Osteoblast (primary cell): ENCODE measurements around the gene PKHD1. TPM values are rescaled to one million over a fixed set of nuclear protein-coding genes. Genes with fewer than 3 reads are reported as not detected.

Experiments used
- DNase-seq: peaks from one replicate; pipeline ENCODE4 v3.0.0; 2011; ENCODE audit warnings: low spot score, mixed read lengths; ENCODE audit not compliant: insufficient read length; ENCODE audit errors: missing footprints
- H2AFZ ChIP-seq: 2 replicates; pipeline ENCODE4 v1.6.0; 2011; ENCODE audit warnings: mild to moderate bottlenecking, low read length
- H3K27ac ChIP-seq: 2 replicates; pipeline ENCODE4 v1.5.1; 2011; ENCODE audit warnings: mild to moderate bottlenecking, low read depth, low read length, moderate library complexity
- H3K27me3 ChIP-seq: 2 replicates; pipeline ENCODE4 v1.6.0; 2012; ENCODE audit warnings: mild to moderate bottlenecking, control low read depth, inconsistent platforms, low read length, moderate library complexity; ENCODE audit not compliant: insufficient read depth
- H3K36me3 ChIP-seq: 2 replicates; pipeline ENCODE4 v1.5.1; 2011; ENCODE audit warnings: mild to moderate bottlenecking, low read length, control low read depth, moderate library complexity; ENCODE audit not compliant: insufficient read depth
- H3K4me1 ChIP-seq: 2 replicates; pipeline ENCODE4 v1.5.1; 2011; ENCODE audit warnings: mild to moderate bottlenecking, low read length, control low read depth, moderate library complexity; ENCODE audit not compliant: insufficient read depth
- H3K4me2 ChIP-seq: 2 replicates; pipeline ENCODE4 v1.6.0; 2011; ENCODE audit warnings: mild to moderate bottlenecking, low read length; ENCODE audit not compliant: insufficient read depth
- H3K4me3 ChIP-seq: fragments of 200-600 bp; sonication (generic); 3 replicates; pipeline ENCODE4 v1.5.1; 2012; ENCODE audit warnings: mild to moderate bottlenecking, low read length, inconsistent platforms; ENCODE audit not compliant: insufficient read depth
- H3K79me2 ChIP-seq: 2 replicates; pipeline ENCODE4 v1.6.0; 2012; ENCODE audit warnings: mild to moderate bottlenecking, low read length, control low read depth, inconsistent platforms; ENCODE audit not compliant: insufficient read depth
- H3K9me3 ChIP-seq: 2 replicates; pipeline ENCODE4 v1.5.1; 2011; ENCODE audit warnings: low read depth, low read length, control low read depth
- H4K20me1 ChIP-seq: 2 replicates; pipeline ENCODE4 v1.6.0; 2012; ENCODE audit warnings: mild to moderate bottlenecking, low read length, control low read depth; ENCODE audit not compliant: insufficient read depth
- total RNA-seq: library from RNA; depleted of rRNA; stranded (reverse); fragments of >200 nt; gene quantifications from 2 replicates; pipeline ENCODE4 v1.2.3, GENCODE V29; 2012
- TF ChIP-seq, protein P1 (sequence below): IDR thresholded peaks from 2 replicates; pipeline ENCODE4 v1.5.1; 2011; ENCODE audit warnings: mild to moderate bottlenecking, low read depth, low read length, moderate library complexity; ENCODE audit errors: extremely low read depth

Gene PKHD1
- total RNA-seq, 1 donor: not detected

- Histone ChIP-seq H3K9me3 (no peaks in the 10 kb centered on the region), H2AFZ (no peak overlapping the region), H3K79me2 (no peaks in the 10 kb centered on the region), H3K4me3 (no peak overlapping the region), H3K36me3 (no peaks in the 10 kb centered on the region), H3K27me3 (no peaks in the 10 kb centered on the region), H3K4me2 (no peak overlapping the region), H3K27ac (no peak overlapping the region), H3K4me1 (no peaks in the 10 kb centered on the region), H4K20me1 (no peaks in the 10 kb centered on the region)
- TF ChIP-seq, protein P1, sequence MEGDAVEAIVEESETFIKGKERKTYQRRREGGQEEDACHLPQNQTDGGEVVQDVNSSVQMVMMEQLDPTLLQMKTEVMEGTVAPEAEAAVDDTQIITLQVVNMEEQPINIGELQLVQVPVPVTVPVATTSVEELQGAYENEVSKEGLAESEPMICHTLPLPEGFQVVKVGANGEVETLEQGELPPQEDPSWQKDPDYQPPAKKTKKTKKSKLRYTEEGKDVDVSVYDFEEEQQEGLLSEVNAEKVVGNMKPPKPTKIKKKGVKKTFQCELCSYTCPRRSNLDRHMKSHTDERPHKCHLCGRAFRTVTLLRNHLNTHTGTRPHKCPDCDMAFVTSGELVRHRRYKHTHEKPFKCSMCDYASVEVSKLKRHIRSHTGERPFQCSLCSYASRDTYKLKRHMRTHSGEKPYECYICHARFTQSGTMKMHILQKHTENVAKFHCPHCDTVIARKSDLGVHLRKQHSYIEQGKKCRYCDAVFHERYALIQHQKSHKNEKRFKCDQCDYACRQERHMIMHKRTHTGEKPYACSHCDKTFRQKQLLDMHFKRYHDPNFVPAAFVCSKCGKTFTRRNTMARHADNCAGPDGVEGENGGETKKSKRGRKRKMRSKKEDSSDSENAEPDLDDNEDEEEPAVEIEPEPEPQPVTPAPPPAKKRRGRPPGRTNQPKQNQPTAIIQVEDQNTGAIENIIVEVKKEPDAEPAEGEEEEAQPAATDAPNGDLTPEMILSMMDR: no peak
- no peak for DNase-seq
Observed at GRCh38 chr6:52106994-52107393, 19.6 kb upstream of the PKHD1 start.

DNA sequence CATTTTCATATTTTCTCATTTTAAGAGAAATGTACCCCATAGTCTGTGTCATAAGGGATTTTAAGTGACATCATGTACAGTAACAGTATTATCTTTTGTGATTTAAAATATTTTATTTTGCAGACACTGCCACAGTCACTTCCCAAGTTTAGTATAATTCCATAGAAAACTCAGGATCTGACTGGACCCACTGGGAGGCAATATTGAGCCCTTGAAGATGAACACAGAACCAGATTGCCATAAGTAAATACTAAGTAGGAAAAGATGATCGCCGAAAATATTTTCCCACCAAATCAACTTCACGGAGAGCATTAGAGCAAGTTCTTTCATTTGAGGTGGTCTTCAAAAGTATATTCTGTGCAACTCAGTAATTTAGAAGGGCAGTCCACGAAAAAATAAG lies 17.6 kb upstream of the PKHD1 start:
- Histone ChIP-seq H3K4me1 (no peaks in the 10 kb centered on the region), H3K9me3 (no peaks in the 10 kb centered on the region), H3K27ac (no peak overlapping the region), H3K79me2 (no peaks in the 10 kb centered on the region), H2AFZ (no peak overlapping the region), H3K4me3 (no peak overlapping the region), H3K27me3 (no peaks in the 10 kb centered on the region), H3K36me3 (no peaks in the 10 kb centered on the region), H3K4me2 (no peak overlapping the region), H4K20me1 (no peaks in the 10 kb centered on the region)
- no peak for DNase-seq
- TF ChIP-seq, protein P1: no peak

DNA sequence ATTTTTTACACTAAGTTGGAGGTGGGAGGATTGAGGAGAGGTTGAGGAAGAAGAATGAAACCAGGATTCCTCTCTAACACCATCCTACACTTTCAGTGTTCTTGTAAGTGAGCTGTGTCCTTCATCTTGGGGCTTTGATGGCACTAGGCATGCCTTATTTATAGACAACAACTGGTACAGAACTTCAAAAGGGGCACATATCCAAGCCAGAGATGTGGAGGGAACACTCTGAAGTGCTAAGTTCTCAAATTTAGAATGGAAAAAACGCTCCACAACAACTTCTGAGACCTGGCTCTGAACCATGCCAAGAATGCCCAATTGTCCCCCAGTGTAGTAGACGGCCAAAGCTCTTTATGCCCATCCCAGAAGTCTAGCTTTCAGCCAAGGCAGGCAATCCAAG lies 16.2 kb upstream of the PKHD1 start:
- no peak for DNase-seq
- no peak overlapping the region for H2AFZ ChIP-seq
- H3K79me2 ChIP-seq: no peaks in the 10 kb centered on the region
- H3K9me3 ChIP-seq: no peaks in the 10 kb centered on the region
- TF ChIP-seq, protein P1: no peak
- no peaks in the 10 kb centered on the region for H3K4me1 ChIP-seq
- no peak overlapping the region for H3K27ac ChIP-seq
- H4K20me1 ChIP-seq: no peaks in the 10 kb centered on the region
- no peaks in the 10 kb centered on the region for H3K27me3 ChIP-seq
- no peak overlapping the region for H3K4me2 ChIP-seq
- H3K36me3 ChIP-seq: no peaks in the 10 kb centered on the region
- no peak overlapping the region for H3K4me3 ChIP-seq

GRCh38 chr6:52102405-52102804 lies 15.0 kb upstream of the PKHD1 start:
- no peak for DNase-seq
- H4K20me1 ChIP-seq: no peaks in the 10 kb centered on the region
- TF ChIP-seq, protein P1: no peak
- no peaks in the 10 kb centered on the region for H3K79me2 ChIP-seq
- no peak overlapping the region for H3K4me3 ChIP-seq
- no peak overlapping the region for H2AFZ ChIP-seq
- H3K27me3 ChIP-seq: no peaks in the 10 kb centered on the region
- no peaks in the 10 kb centered on the region for H3K4me1 ChIP-seq
- H3K36me3 ChIP-seq: no peaks in the 10 kb centered on the region
- no peaks in the 10 kb centered on the region for H3K9me3 ChIP-seq
- no peak overlapping the region for H3K4me2 ChIP-seq
- no peak overlapping the region for H3K27ac ChIP-seq
